ENCODE measurements around the gene KREMEN1. TPM values are rescaled to one million over a fixed set of nuclear protein-coding genes. Genes with fewer than 3 reads are reported as not detected.

KREMEN1 gene
- total and polyA plus RNA-seq, 9 of the 15 experiments (the other 6 are each of a cell fraction or from before 2014, with no cell fraction given) = 0.69 to 11.5 (median 4.3) TPM

DNA sequence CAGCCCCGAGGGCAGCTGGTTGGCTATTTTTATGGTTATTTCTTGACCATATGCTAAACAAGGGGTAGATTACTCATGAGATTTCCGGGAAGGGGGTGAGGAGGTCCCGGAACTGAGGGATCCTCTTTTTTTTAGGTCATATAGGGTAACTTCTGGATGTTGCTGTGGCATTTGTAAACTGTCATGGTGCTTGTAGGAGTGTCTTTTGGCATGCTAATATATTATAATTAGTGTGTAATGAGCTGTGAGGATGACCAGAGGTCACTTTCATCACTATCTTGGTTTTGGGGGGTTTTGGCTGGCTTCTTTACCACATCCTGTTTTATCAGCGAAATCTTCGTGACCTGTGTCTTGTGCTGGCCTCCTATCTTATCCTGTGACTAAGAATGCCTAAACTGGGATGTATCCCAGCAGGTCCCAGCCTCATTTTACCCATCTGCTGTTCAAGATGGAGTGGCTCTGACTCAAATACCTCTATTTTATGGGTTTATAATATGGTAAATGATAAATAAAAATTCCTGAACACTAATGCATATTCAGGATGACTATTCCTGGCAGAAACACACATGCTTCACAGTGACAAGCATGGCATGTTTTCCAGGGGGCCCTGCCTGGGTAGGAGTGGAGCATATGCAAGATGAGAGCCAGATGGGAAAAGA is 11.2 kb downstream of the KREMEN1 start (continued):
- TF ChIP-seq EP400 (IDR thresholded peaks at IDR 0.05) (no peak), MAFG (tag; conservative IDR thresholded peaks at IDR 0.05) (no peak), JUNB (CRISPR knock-in tag; conservative IDR thresholded peaks at IDR 0.05) (no peak), BRCA1 (IDR thresholded peaks at IDR 0.05) (no peak), BRCA1 (CRISPR knock-in tag; IDR thresholded peaks at IDR 0.05) (no peak), FOXA1 (IDR thresholded peaks at IDR 0.05; ENCODE audit: borderline replicate concordance) (no peak), HEY1 (CRISPR knock-in tag; IDR thresholded peaks at IDR 0.05; ENCODE audit: borderline replicate concordance) (no peak), NBN (IDR thresholded peaks at IDR 0.05; ENCODE audit: low read depth) (no peak), PTTG1 (tag; IDR thresholded peaks at IDR 0.05; ENCODE audit: low read depth) (peak; percentile 58; the same call in 1 of the 2 replicates), ASH1L (IDR thresholded peaks at IDR 0.05; ENCODE audit: borderline replicate concordance, low read depth, partially characterized antibody) (no peak), NFE2L1 (tag; IDR thresholded peaks at IDR 0.05; ENCODE audit: borderline replicate concordance, low read depth) (no peak), ZNF717 (CRISPR knock-in tag; IDR thresholded peaks at IDR 0.05) (no peak)
- TF ChIP-seq, protein P1, sequence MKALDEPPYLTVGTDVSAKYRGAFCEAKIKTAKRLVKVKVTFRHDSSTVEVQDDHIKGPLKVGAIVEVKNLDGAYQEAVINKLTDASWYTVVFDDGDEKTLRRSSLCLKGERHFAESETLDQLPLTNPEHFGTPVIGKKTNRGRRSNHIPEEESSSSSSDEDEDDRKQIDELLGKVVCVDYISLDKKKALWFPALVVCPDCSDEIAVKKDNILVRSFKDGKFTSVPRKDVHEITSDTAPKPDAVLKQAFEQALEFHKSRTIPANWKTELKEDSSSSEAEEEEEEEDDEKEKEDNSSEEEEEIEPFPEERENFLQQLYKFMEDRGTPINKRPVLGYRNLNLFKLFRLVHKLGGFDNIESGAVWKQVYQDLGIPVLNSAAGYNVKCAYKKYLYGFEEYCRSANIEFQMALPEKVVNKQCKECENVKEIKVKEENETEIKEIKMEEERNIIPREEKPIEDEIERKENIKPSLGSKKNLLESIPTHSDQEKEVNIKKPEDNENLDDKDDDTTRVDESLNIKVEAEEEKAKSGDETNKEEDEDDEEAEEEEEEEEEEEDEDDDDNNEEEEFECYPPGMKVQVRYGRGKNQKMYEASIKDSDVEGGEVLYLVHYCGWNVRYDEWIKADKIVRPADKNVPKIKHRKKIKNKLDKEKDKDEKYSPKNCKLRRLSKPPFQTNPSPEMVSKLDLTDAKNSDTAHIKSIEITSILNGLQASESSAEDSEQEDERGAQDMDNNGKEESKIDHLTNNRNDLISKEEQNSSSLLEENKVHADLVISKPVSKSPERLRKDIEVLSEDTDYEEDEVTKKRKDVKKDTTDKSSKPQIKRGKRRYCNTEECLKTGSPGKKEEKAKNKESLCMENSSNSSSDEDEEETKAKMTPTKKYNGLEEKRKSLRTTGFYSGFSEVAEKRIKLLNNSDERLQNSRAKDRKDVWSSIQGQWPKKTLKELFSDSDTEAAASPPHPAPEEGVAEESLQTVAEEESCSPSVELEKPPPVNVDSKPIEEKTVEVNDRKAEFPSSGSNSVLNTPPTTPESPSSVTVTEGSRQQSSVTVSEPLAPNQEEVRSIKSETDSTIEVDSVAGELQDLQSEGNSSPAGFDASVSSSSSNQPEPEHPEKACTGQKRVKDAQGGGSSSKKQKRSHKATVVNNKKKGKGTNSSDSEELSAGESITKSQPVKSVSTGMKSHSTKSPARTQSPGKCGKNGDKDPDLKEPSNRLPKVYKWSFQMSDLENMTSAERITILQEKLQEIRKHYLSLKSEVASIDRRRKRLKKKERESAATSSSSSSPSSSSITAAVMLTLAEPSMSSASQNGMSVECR (CRISPR knock-in tag; IDR thresholded peaks at IDR 0.05) = no peak
- TF ChIP-seq, protein P2, sequence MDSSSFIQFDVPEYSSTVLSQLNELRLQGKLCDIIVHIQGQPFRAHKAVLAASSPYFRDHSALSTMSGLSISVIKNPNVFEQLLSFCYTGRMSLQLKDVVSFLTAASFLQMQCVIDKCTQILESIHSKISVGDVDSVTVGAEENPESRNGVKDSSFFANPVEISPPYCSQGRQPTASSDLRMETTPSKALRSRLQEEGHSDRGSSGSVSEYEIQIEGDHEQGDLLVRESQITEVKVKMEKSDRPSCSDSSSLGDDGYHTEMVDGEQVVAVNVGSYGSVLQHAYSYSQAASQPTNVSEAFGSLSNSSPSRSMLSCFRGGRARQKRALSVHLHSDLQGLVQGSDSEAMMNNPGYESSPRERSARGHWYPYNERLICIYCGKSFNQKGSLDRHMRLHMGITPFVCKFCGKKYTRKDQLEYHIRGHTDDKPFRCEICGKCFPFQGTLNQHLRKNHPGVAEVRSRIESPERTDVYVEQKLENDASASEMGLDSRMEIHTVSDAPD (CRISPR knock-in tag; IDR thresholded peaks at IDR 0.05) = no peak
- TF ChIP-seq, protein P3, sequence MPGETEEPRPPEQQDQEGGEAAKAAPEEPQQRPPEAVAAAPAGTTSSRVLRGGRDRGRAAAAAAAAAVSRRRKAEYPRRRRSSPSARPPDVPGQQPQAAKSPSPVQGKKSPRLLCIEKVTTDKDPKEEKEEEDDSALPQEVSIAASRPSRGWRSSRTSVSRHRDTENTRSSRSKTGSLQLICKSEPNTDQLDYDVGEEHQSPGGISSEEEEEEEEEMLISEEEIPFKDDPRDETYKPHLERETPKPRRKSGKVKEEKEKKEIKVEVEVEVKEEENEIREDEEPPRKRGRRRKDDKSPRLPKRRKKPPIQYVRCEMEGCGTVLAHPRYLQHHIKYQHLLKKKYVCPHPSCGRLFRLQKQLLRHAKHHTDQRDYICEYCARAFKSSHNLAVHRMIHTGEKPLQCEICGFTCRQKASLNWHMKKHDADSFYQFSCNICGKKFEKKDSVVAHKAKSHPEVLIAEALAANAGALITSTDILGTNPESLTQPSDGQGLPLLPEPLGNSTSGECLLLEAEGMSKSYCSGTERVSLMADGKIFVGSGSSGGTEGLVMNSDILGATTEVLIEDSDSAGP (CRISPR knock-in tag; IDR thresholded peaks at IDR 0.05) = no peak
- TF ChIP-seq, protein P4, sequence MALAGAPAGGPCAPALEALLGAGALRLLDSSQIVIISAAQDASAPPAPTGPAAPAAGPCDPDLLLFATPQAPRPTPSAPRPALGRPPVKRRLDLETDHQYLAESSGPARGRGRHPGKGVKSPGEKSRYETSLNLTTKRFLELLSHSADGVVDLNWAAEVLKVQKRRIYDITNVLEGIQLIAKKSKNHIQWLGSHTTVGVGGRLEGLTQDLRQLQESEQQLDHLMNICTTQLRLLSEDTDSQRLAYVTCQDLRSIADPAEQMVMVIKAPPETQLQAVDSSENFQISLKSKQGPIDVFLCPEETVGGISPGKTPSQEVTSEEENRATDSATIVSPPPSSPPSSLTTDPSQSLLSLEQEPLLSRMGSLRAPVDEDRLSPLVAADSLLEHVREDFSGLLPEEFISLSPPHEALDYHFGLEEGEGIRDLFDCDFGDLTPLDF (CRISPR knock-in tag; IDR thresholded peaks at IDR 0.05) = no peak
- TF ChIP-seq, protein P5, sequence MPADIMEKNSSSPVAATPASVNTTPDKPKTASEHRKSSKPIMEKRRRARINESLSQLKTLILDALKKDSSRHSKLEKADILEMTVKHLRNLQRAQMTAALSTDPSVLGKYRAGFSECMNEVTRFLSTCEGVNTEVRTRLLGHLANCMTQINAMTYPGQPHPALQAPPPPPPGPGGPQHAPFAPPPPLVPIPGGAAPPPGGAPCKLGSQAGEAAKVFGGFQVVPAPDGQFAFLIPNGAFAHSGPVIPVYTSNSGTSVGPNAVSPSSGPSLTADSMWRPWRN (IDR thresholded peaks at IDR 0.05; ENCODE audit: low read depth) = peak; percentile 63; the same call in 1 of the 2 replicates
- TF ChIP-seq, protein P6, sequence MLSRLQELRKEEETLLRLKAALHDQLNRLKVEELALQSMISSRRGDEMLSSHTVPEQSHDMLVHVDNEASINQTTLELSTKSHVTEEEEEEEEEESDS (CRISPR knock-in tag; IDR thresholded peaks at IDR 0.05) = no peak
